Stomach (tissue), 4 donors: ENCODE measurements around the gene A2M.

ENCODE experiments used
- CTCF ChIP-seq, 7 experiments: fragments of 450-650 bp in 4 of 7; fragments of 200-600 bp in 3 of 7; sonication (generic) in 3 of 7; IDR thresholded peaks; one replicate each; pipeline ENCODE4 v1.5.1; 2016 to 2019; ENCODE audit warnings: antibody characterized with exemption in 7 of 7, control low read depth in 2 of 7, mild to moderate bottlenecking in 1 of 7
- POLR2A ChIP-seq, 4 donors: fragments of 450-650 bp; IDR thresholded peaks; one replicate each; pipeline ENCODE4 v1.6.1; 2016; ENCODE audit warnings: antibody characterized with exemption in 4 of 4, control low read depth in 2 of 4, mild to moderate bottlenecking in 1 of 4, moderate library complexity in 1 of 4
- POLR2AphosphoS5 ChIP-seq, 3 donors: sonication (generic); formaldehyde crosslinking; IDR thresholded peaks; one replicate each; pipeline ENCODE4 v1.6.1; 2016; ENCODE audit warnings: antibody characterized with exemption in 3 of 3

DNA sequence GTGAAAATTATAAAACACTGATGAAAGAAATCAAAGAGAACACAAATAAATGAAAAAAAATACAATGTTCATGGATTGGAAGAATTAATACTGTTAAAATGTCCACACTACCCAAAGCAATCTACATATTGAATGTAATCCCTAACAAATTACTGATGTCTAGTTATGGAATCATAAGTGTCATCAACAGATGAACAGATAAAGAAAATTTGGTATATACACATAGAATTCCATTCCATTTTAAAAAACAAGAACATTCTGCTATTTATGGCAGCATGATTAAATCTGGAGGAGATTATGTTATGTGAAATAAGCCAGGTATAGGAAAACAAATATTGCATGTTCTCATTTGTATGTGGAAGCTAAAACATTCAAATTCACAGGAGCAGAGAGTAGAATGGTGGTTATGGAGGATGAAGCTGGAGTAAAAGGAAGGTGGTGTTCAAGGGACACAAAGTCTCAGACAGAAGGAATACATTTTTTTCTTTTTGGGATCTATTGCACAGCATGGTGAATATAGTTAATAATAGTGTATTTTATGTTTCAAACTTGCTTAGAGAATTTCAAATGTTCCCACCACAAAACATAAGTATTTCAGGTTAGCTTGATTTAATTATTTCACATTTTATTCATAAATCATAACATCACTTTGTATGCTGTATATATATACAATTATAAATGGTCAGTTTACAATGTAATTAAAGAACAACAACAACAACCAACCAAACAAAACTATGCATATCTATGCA lies 28.5 kb downstream of the A2M start:
- TF ChIP-seq CTCF (IDR thresholded peaks at IDR 0.05) (no peak), POLR2AphosphoS5 (IDR thresholded peaks at IDR 0.05) (no peak), POLR2A (IDR thresholded peaks at IDR 0.05) (no peak)
